Regular cardiac myocyte (primary cell): ENCODE results near the gene FLACC1. TPM values are rescaled to one million over a fixed set of nuclear protein-coding genes. Genes with fewer than 3 reads are reported as not detected.

ENCODE experiments used
- total RNA-seq: library from RNA; depleted of rRNA; stranded (reverse); fragments of >200 nt; gene quantifications from 2 replicates; pipeline ENCODE4 v1.2.3, GENCODE V29; 2014

Gene FLACC1, protein sequence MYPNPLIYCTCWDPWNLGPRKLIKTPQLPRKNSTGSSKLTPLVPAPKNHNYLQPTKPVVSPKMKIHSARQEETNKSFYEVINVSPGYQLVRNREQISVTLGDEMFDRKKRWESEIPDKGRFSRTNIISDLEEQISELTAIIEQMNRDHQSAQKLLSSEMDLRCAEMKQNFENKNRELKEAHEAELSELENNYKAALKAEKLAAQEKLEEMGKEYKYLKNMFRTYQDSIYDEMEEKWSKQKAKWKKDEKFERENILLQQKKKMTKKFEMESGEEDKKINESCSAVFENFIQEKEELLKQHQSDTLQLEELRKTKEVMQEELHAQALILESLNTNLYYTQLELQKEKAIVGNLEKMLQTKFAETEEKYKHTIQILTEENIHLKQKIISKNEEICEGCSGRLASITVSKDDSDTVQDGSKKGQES
- 0.38 and 1.4 TPM in 2 replicates for total RNA-seq

DNA sequence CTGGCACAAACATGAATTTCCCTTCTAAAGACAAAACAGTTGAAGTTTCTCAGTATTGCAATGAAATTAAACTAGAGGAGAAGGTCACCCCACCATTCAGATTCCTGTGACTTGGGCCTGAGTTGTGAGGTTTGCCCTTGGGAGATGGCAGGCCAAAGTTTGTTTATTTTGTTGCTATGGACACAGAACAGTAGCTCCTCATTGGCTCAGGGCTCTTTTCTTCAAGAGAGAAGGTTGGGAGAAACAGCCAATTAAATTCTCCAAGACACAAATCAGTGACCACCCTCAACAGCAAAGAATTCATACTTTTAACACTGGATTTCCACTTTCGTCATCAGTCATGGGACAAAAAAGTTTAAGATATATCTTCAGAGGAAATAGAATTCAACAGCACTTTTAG, at the start of gene FLACC1:
Gene FLACC1, minus strand, starts transcription at position 125 of the 400 bp plus-strand sequence. CDS start 5,941 bp downstream, outside the sequence.

DNA sequence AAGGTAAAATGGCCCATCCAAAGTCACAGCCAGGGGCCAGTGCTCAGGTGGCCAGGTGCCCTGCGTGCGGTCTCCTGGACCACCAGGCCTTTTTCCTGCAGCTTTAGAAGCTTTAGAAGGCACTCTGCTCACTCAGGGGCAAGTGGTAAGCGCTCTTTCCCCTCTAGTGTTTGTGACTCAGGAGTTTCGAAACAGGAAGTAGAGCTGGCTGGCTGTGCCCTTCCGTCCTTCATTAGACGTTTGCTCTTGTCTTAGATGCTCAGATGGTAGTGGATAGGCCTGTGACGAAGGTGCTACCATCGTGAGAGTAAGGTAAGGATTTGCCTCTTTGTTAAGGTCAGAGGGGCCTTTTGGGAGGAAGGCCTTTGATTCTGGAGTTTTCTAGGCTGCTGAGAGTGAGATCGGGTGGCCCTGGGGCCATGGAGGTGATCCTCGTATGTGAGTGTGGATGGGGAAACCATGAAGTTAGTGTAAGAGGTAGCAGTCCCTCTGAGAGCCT, 96.8 kb downstream of the FLACC1 start, which contains the start of gene CASP8:
Gene CASP8, plus strand, starts transcription at position 235 of the 499 bp plus-strand sequence. CDS start 5,951 bp downstream, outside the sequence.

Other genes starting within 250 kb of the FLACC1 start
- 79.4 and 179 TPM in 2 replicates for gene CFLAR, start 241.2 kb downstream of the FLACC1 start, total RNA-seq
- 6.1 and 8.2 TPM in 2 replicates for gene CASP10, start 174.2 kb downstream of the FLACC1 start, total RNA-seq
- gene CASP8, start 96.8 kb downstream of the FLACC1 start, total RNA-seq, result 24.0 and 24.2 TPM in 2 replicates
- 54.4 and 61.9 TPM in 2 replicates for gene TRAK2, start 94.1 kb upstream of the FLACC1 start, total RNA-seq
- gene STRADB, start 94.4 kb upstream of the FLACC1 start, total RNA-seq, result 50.2 and 59.5 TPM in 2 replicates